Psoas muscle (tissue), 8 donors: ENCODE measurements around the gene CABLES1. TPM values are rescaled to one million over a fixed set of nuclear protein-coding genes. Genes with fewer than 3 reads are reported as not detected.

Experiments used
- ATAC-seq, 4 donors: fragments of 200-7000 bp; cut with Tn5 transposase; one replicate each; pipeline ENCODE4 v1.9.1; 2020; ENCODE audit warnings: moderate library complexity in 3 of 4, mild to moderate bottlenecking in 2 of 4
- DNase-seq, 2 donors: peaks; one replicate each; pipeline ENCODE4 v3.0.0-alpha.2; 2020
- H3K27ac ChIP-seq: fragments of 200-600 bp; one replicate; pipeline ENCODE4 v1.8.0; 2022
- H3K27me3 ChIP-seq, 3 donors: fragments of 200-600 bp in 1 of 3; one replicate each; pipeline versions ENCODE4 v1.6.1 to v1.8.0; 2013 to 2022; ENCODE audit warnings: low read length in 2 of 3, mild to moderate bottlenecking in 2 of 3, moderate library complexity in 1 of 3; ENCODE audit not compliant: insufficient read depth in 3 of 3
- H3K36me3 ChIP-seq, 2 donors: fragments of 200-600 bp in 1 of 2; one replicate each; pipeline versions ENCODE4 v1.6.1 to v1.8.0; 2013 to 2022; ENCODE audit warnings: low read depth in 1 of 2, mild to moderate bottlenecking in 1 of 2, moderate library complexity in 1 of 2; ENCODE audit not compliant: insufficient read depth in 1 of 2
- H3K4me1 ChIP-seq: fragments of 200-600 bp; one replicate; pipeline ENCODE4 v1.8.0; 2022
- H3K4me3 ChIP-seq: fragments of 200-600 bp; one replicate; pipeline ENCODE4 v1.8.0; 2022; ENCODE audit warnings: mild to moderate bottlenecking
- H3K9me3 ChIP-seq: fragments of 200-600 bp; one replicate; pipeline ENCODE4 v1.8.0; 2022
- CTCF ChIP-seq: fragments of 200-600 bp; IDR thresholded peaks from one replicate; pipeline ENCODE4 v1.8.0; 2022; ENCODE audit warnings: antibody characterized with exemption
- WGBS, 3 donors: extraction: QIAGEN DNeasy Blood & Tissue Kit; methylation state at CpG; one replicate each; pipeline versions ENCODE4 v1.1.6 to v1.1.7; 2013; 5-methylcytosine and 5-hydroxymethylcytosine counted together
- intact Hi-C, 2 donors: fragments of 100-400 bp; cut with DNase I; formaldehyde crosslinking; loops; one replicate each; pipeline versions ENCODE4 v1.11.0 to v1.14.2; 2022
- polyA plus RNA-seq, 3 donors: library from polyadenylated mRNA; stranded (reverse); fragments of 200-250 nt; gene quantifications; one replicate each; pipeline ENCODE4 v1.2.3, GENCODE V29; 2013
- total RNA-seq, 4 donors: library from RNA; stranded (reverse); fragmentation: NEBNext Ultra II Directional in 2 of 4; extraction: Animal tissue kit (Norgen Biotek cat#: 25700) in 2 of 4; gene quantifications; one replicate each; pipeline versions ENCODE4 v1.2.1 to v1.2.4, GENCODE V29; 2021 to 2023
- donor health status: healthy with polysubstance abuse.
- donor health status: DM: no; HTN: no; CAD: no; lungs with moderate emphysema.
- donor health status: Bipolar disorder and iron deficiency.
- donor health status: healthy.
- donor health status: DM: yes; HTN: yes; CAD: no.
- donor health status: DM: no; HTN: no; CAD: no.
- donor health status: DM: no; HTN: no; CAD: no.
- donor health status: DM: yes; HTN: yes; CAD: no.

The CABLES1 gene
- total and polyA plus RNA-seq, 7 donors, result 0.42 to 1.5 (median 0.98) TPM

DNA sequence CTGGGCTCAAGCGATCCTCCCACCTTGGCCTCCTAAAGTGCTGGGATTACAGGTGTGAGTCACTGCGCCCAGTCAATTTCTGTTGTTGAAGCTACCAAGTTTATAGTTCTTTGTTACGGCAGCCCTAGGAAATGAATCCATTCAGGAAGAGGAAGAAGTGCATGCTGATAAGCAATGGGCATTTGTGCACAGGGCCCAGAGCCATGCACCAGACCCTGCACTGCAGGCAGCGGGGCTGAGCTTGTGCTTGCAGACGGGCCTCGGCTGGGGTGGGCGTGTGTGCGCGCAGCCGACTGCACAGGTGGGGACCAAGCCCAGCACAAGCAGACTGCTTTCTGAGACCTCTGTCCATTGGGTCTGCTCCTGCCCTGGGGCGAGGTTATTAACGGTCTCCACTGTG, 144.6 kb downstream of the CABLES1 start:
- no peak overlapping the region for H3K4me3 ChIP-seq
- 76 to 92% (median 80%) methylated on average over 12 of the region's 12 CpGs for WGBS, 3 donors
- no peak for TF ChIP-seq CTCF
- intact Hi-C loops, result no loop called here
- ATAC-seq (no peak), DNase-seq (no peak)
- no peaks in the 10 kb centered on the region for H3K27me3 ChIP-seq
- H3K27ac ChIP-seq, result no peak overlapping the region
- H3K36me3 ChIP-seq, result no peaks in the 10 kb centered on the region
- H3K9me3 ChIP-seq, result no peaks in the 10 kb centered on the region
- no peaks in the 10 kb centered on the region for H3K4me1 ChIP-seq

DNA sequence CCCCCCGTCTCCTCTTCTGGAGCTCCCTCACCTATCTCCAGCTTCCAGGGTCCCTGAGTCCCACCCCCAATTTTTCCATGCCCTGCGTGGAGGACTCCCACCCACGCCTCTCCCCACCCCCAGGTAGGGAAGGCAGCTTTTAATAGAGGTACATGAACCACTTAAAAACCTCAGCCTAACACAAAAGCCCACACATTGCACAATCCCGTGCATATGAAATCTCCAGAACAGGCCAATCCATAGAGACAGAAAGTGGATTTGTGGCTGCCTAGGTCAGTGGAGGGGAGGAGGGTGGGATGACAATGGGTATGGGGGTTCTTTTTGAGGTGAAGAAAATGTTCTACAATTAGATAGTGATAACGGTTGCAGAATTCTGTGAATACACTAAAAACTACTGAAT, 145.6 kb downstream of the CABLES1 start:
- H3K9me3 ChIP-seq, result no peaks in the 10 kb centered on the region
- H3K36me3 ChIP-seq, result no peaks in the 10 kb centered on the region
- no peak for DNase-seq
- no peak for ATAC-seq
- intact Hi-C loops, result no loop called here
- H3K4me1 ChIP-seq, result no peaks in the 10 kb centered on the region
- TF ChIP-seq CTCF, result no peak
- no peaks in the 10 kb centered on the region for H3K27me3 ChIP-seq
- no peak overlapping the region for H3K4me3 ChIP-seq
- WGBS, 3 donors, result 96 to 98% (median 97%) methylated on average over 5 of the region's 5 CpGs
- H3K27ac ChIP-seq, result no peak overlapping the region

GRCh38 chr18:23281626-23282436, 146.5 kb downstream of the CABLES1 start:
- no peaks in the 10 kb centered on the region for H3K27me3 ChIP-seq
- WGBS, 3 donors, result 82 to 86% (median 85%) methylated on average over 14 of the region's 14 CpGs
- no peak overlapping the region for H3K27ac ChIP-seq
- no peaks in the 10 kb centered on the region for H3K9me3 ChIP-seq
- H3K4me1 ChIP-seq, result no peaks in the 10 kb centered on the region
- DNase-seq (no peak), ATAC-seq (no peak)
- no peak for TF ChIP-seq CTCF
- intact Hi-C loops, result no loop called here
- no peaks in the 10 kb centered on the region for H3K36me3 ChIP-seq
- H3K4me3 ChIP-seq, result no peak overlapping the region

DNA sequence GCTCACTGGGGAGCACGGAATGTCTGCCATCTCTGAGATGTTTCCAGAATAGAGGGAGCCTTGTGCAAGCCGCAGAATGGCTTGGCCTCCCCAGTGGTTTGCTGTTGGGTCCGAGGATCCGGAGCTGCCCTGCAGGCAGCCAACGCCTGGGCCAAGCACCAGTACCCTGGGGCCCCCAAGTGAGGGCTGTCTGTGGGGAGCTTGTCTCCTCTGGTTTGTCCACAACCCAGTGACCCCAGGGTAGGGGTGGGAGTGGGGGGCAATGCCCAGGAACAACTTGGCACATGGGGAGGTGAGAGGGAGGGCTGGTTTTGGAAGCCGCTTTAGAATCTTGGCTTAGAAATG, 147.1 kb downstream of the CABLES1 start:
- DNase-seq, result no peak
- Histone ChIP-seq H3K4me3 (no peak overlapping the region), H3K9me3 (no peaks in the 10 kb centered on the region), H3K4me1 (no peaks in the 10 kb centered on the region), H3K27me3 (no peaks in the 10 kb centered on the region), H3K36me3 (no peaks in the 10 kb centered on the region), H3K27ac (no peak overlapping the region)
- intact Hi-C loops, result no loop called here
- TF ChIP-seq CTCF, result no peak
- WGBS, 3 donors, result 85 to 92% (median 90%) methylated on average over 6 of the region's 6 CpGs
- no peak for ATAC-seq

- H3K27me3 ChIP-seq, result no peaks in the 10 kb centered on the region
- DNase-seq (no peak), ATAC-seq (no peak)
- H3K27ac ChIP-seq, result no peak overlapping the region
- intact Hi-C loops, result no loop called here
- 67 to 73% (median 69%) methylated on average over 2 of the region's 2 CpGs for WGBS, 3 donors
- TF ChIP-seq CTCF, result no peak
- H3K36me3 ChIP-seq, result no peaks in the 10 kb centered on the region
- no peaks in the 10 kb centered on the region for H3K4me1 ChIP-seq
- no peak overlapping the region for H3K4me3 ChIP-seq
- no peaks in the 10 kb centered on the region for H3K9me3 ChIP-seq
Measured at GRCh38 chr18:23283916-23284430, 148.7 kb downstream of the CABLES1 start.
